Neural progenitor cell (in vitro differentiated cells): ENCODE data around the gene AGMO. TPM values are rescaled to one million over a fixed set of nuclear protein-coding genes. Genes with fewer than 3 reads are reported as not detected.

Experiments
- DNase-seq: peaks from one replicate; pipeline ENCODE4 v3.0.0-alpha.2; 2016; ENCODE audit warnings: low spot score
- H2AFZ ChIP-seq: fragments of 200-600 bp; sonication (generic); replicated peaks from 2 replicates; pipeline ENCODE4 v1.6.1; 2016; ENCODE audit warnings: antibody characterized with exemption
- H3F3A ChIP-seq: fragments of 200-600 bp; sonication (generic); 2 replicates; pipeline ENCODE4 v1.6.1; 2016; ENCODE audit warnings: antibody characterized with exemption, low read depth
- H3K27ac ChIP-seq: fragments of 200-600 bp; sonication (generic); 2 replicates; pipeline ENCODE4 v1.5.1; 2016; ENCODE audit warnings: mild to moderate bottlenecking
- H3K27me3 ChIP-seq: fragments of 200-600 bp; sonication (generic); 2 replicates; pipeline ENCODE4 v1.6.1; 2016; ENCODE audit warnings: mild to moderate bottlenecking, moderate library complexity
- H3K36me3 ChIP-seq: fragments of 200-600 bp; sonication (generic); 2 replicates; pipeline ENCODE4 v1.5.1; 2016
- H3K4me1 ChIP-seq: fragments of 200-600 bp; sonication (generic); 2 replicates; pipeline ENCODE4 v1.6.1; 2016; ENCODE audit warnings: mixed run types
- H3K4me2 ChIP-seq: fragments of 200-600 bp; sonication (generic); 2 replicates; pipeline ENCODE4 v1.6.1; 2016
- H3K4me3 ChIP-seq: fragments of 200-600 bp; sonication (generic); 2 replicates; pipeline ENCODE4 v1.5.1; 2016
- H3K79me2 ChIP-seq: fragments of 200-600 bp; sonication (generic); 2 replicates; pipeline ENCODE4 v1.6.1; 2016; ENCODE audit warnings: low read depth
- H3K9ac ChIP-seq: fragments of 200-600 bp; sonication (generic); 2 replicates; pipeline ENCODE4 v1.6.1; 2016
- H3K9me3 ChIP-seq: fragments of 200-600 bp; sonication (generic); 2 replicates; pipeline ENCODE4 v1.5.1; 2016; ENCODE audit warnings: low read depth
- H4K20me1 ChIP-seq: fragments of 200-600 bp; sonication (generic); 2 replicates; pipeline ENCODE4 v1.6.1; 2016; ENCODE audit warnings: low read depth
- H3K27ac Mint-ChIP-seq: 3 replicates; pipeline ENCODE4 v1.8.0; 2021; ENCODE audit warnings: mixed read lengths
- H3K27me3 Mint-ChIP-seq: 2 replicates; pipeline ENCODE4 v1.8.0; 2022; ENCODE audit warnings: low read depth, mild to moderate bottlenecking, inconsistent platforms, moderate library complexity, mixed read lengths; ENCODE audit not compliant: insufficient read depth
- H3K36me3 Mint-ChIP-seq: 3 replicates; pipeline ENCODE4 v1.8.0; 2021; ENCODE audit warnings: mixed read lengths
- H3K4me1 Mint-ChIP-seq: 3 replicates; pipeline ENCODE4 v1.8.0; 2021; ENCODE audit warnings: mixed read lengths
- H3K4me3 Mint-ChIP-seq: 3 replicates; pipeline ENCODE4 v1.8.0; 2021; ENCODE audit warnings: mild to moderate bottlenecking, moderate library complexity, mixed read lengths
- H3K9me3 Mint-ChIP-seq: 3 replicates; pipeline ENCODE4 v1.8.0; 2020; ENCODE audit warnings: mixed read lengths
- EZH2 ChIP-seq: fragments of 200-600 bp; sonication (generic); IDR thresholded peaks from 2 replicates; pipeline ENCODE4 v1.6.1; 2017; ENCODE audit warnings: antibody characterized with exemption, mild to moderate bottlenecking, moderate library complexity
- EZH2phosphoT487 ChIP-seq: fragments of 200-600 bp; sonication (generic); IDR thresholded peaks from 2 replicates; pipeline ENCODE4 v1.6.1; 2017; ENCODE audit warnings: antibody characterized with exemption
- total RNA-seq: library from RNA; depleted of rRNA; stranded (reverse); fragments of >200 nt; gene quantifications from 2 replicates; pipeline ENCODE4 v1.2.3, GENCODE V29; 2015; ENCODE audit warnings: low replicate concordance
- TF ChIP-seq, protein P1 (sequence below): fragments of 200-600 bp; sonication (generic); IDR thresholded peaks from 2 replicates; pipeline ENCODE4 v1.5.1; 2017; ENCODE audit warnings: antibody characterized with exemption, mild to moderate bottlenecking

AGMO gene
- total RNA-seq, 1 donor from 2014 or later = 0.30 TPM

DNA sequence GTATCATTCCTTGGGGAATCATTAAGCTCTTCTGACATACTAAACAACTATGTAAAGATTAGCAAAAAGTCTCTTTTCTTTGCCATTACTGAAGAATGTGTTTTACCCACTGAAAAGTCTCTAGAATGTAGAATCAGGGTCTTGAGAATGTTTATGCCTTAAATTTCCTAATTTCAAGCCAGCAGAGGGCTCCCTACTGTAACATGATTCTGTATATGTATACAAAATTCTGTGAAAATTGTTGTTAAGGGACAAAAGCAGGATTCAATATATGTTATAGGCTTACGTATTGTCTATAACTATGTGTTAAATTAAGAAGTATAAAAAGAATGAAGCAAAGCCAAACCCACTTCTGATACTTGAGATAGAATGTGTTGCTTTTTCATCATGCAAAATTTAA is 362.3 kb downstream of the AGMO start:
- Histone ChIP-seq H3F3A (no peaks in the 10 kb centered on the region), H2AFZ (no peak overlapping the region), H3K27ac (no peak overlapping the region), H3K9ac (no peak overlapping the region), H4K20me1 (no peaks in the 10 kb centered on the region), H3K27me3 (no peaks in the 10 kb centered on the region), H3K4me3 (no peak overlapping the region), H3K36me3 (no peaks in the 10 kb centered on the region), H3K9me3 (no peaks in the 10 kb centered on the region), H3K79me2 (no peaks in the 10 kb centered on the region), H3K4me2 (no peak overlapping the region), H3K4me1 (no peaks in the 10 kb centered on the region)
- TF ChIP-seq, protein P1, sequence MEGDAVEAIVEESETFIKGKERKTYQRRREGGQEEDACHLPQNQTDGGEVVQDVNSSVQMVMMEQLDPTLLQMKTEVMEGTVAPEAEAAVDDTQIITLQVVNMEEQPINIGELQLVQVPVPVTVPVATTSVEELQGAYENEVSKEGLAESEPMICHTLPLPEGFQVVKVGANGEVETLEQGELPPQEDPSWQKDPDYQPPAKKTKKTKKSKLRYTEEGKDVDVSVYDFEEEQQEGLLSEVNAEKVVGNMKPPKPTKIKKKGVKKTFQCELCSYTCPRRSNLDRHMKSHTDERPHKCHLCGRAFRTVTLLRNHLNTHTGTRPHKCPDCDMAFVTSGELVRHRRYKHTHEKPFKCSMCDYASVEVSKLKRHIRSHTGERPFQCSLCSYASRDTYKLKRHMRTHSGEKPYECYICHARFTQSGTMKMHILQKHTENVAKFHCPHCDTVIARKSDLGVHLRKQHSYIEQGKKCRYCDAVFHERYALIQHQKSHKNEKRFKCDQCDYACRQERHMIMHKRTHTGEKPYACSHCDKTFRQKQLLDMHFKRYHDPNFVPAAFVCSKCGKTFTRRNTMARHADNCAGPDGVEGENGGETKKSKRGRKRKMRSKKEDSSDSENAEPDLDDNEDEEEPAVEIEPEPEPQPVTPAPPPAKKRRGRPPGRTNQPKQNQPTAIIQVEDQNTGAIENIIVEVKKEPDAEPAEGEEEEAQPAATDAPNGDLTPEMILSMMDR = peak; percentile 47
- no peak for TF ChIP-seq EZH2phosphoT487
- Mint-ChIP-seq H3K4me1 (peaks cover 5% of the 10 kb centered on the region), H3K4me3 (no peak overlapping the region), H3K27ac (no peak overlapping the region), H3K9me3 (no peaks in the 10 kb centered on the region), H3K36me3 (no peaks in the 10 kb centered on the region), H3K27me3 (no peaks in the 10 kb centered on the region)
- no peak for DNase-seq

DNA sequence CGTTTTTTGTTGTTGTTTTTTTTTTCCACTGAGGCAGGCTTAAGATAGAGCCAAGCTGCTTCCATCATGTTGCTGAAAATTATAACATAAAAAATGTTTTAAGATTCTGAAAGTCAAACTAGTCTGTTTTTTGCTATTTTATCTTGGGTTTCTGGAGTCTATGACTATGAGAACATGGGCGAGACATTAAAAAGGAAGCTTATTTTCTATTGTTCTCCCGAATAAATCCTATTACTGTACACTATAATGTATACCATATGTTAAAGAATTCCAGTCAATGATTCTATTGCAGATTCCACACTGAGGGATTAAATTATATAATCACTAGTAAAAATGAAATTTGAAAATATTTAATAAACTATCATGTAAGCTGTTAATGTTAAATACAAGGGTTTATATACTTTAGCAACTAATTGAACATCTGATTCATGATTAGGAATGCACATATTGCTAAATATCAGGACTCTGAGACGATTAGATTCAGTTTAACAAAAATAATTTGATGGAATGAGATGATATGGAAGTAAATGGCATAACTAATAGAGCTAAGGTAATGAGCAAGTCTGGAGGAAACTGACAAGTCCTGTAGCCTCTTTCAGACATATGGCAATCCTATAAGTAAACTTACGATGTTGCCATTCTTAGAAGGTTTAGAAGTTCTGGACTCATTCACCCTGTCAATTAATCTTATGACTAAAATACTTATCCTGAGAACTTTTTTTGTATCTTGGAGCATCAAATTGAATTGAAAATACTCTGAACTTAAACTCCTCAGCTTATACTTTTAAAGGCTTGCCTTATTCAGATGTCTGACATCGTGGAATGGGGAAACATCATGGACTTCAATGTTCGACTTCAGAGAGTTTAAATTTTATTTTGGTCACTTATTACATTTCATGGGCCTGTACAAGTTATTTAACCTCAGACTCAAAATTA is 364.5 kb downstream of the AGMO start:
- Histone ChIP-seq H3K27me3 (no peaks in the 10 kb centered on the region), H3K79me2 (no peaks in the 10 kb centered on the region), H3K9me3 (no peaks in the 10 kb centered on the region), H3K4me1 (no peaks in the 10 kb centered on the region), H2AFZ (no peak overlapping the region), H4K20me1 (no peaks in the 10 kb centered on the region), H3K4me2 (no peak overlapping the region), H3K27ac (no peak overlapping the region), H3K9ac (no peak overlapping the region), H3F3A (no peaks in the 10 kb centered on the region), H3K36me3 (no peaks in the 10 kb centered on the region), H3K4me3 (no peak overlapping the region)
- H3K4me3 Mint-ChIP-seq = no peak overlapping the region
- no peaks in the 10 kb centered on the region for H3K36me3 Mint-ChIP-seq
- H3K4me1 Mint-ChIP-seq = peaks cover 5% of the 10 kb centered on the region
- no peaks in the 10 kb centered on the region for H3K27me3 Mint-ChIP-seq
- H3K9me3 Mint-ChIP-seq = no peaks in the 10 kb centered on the region
- no peak overlapping the region for H3K27ac Mint-ChIP-seq
- TF ChIP-seq EZH2 (no peak), EZH2phosphoT487 (no peak)
- TF ChIP-seq, protein P1 = no peak
- DNase-seq = no peak

DNA sequence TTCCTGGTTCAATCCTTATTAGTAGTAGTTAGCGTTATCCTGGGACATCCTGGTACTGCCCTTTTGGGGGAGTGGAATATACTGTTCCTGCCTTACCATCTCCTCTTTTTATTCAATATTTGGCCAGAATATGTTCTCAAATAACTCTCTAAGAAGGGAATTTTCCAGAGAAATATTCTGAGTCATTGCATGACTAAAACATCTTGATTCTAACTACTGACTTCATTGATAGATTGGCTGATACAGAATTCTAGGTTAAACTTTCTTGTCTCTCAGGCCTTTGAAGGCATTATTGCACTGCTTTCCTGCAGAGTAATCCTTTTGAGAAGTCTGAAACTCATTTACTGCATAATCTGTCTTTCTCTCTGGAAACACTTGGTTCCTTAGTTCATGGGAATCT is 383.8 kb downstream of the AGMO start:
- Mint-ChIP-seq H3K36me3 (no peaks in the 10 kb centered on the region), H3K27ac (no peak overlapping the region), H3K27me3 (no peaks in the 10 kb centered on the region), H3K9me3 (peaks cover 3% of the 10 kb centered on the region), H3K4me1 (no peaks in the 10 kb centered on the region), H3K4me3 (no peak overlapping the region)
- Histone ChIP-seq H3K9ac (no peak overlapping the region), H3K4me1 (peaks cover 11% of the 10 kb centered on the region), H3K27ac (no peak overlapping the region), H3F3A (peaks cover 4% of the 10 kb centered on the region), H3K79me2 (no peaks in the 10 kb centered on the region), H3K9me3 (no peaks in the 10 kb centered on the region), H3K27me3 (no peaks in the 10 kb centered on the region), H3K4me3 (no peak overlapping the region), H3K4me2 (no peak overlapping the region), H4K20me1 (no peaks in the 10 kb centered on the region), H2AFZ (no peak overlapping the region), H3K36me3 (no peaks in the 10 kb centered on the region)
- DNase-seq = no peak
- TF ChIP-seq EZH2phosphoT487 (no peak), EZH2 (no peak)
- TF ChIP-seq, protein P1 = no peak
